H9 (cell line): ENCODE data around the gene NR4A2. TPM values are rescaled to one million over a fixed set of nuclear protein-coding genes. Genes with fewer than 3 reads are reported as not detected.

Source experiments
- DNase-seq: peaks from one replicate; pipeline ENCODE4 v3.0.0-alpha.2; 2017
- H2AFZ ChIP-seq: one replicate; pipeline ENCODE4 v1.6.1; 2013; ENCODE audit warnings: mild to moderate bottlenecking, low read length, control low read depth, moderate library complexity
- H2AK5ac ChIP-seq: 2 replicates; pipeline ENCODE4 v1.6.1; 2013; ENCODE audit warnings: low read length, control low read depth, mixed read lengths; ENCODE audit not compliant: insufficient read length
- H2BK120ac ChIP-seq: one replicate; pipeline ENCODE4 v1.6.1; 2013; ENCODE audit warnings: low read depth, mild to moderate bottlenecking, low read length, control low read depth, inconsistent platforms; ENCODE audit not compliant: poor library complexity, severe bottlenecking
- H2BK12ac ChIP-seq: 2 replicates; pipeline ENCODE4 v1.6.1; 2013; ENCODE audit warnings: low read length, control low read depth, mixed read lengths, low read depth; ENCODE audit not compliant: insufficient read length
- H2BK15ac ChIP-seq: 2 replicates; pipeline ENCODE4 v1.6.1; 2013; ENCODE audit warnings: low read depth, low read length, control low read depth
- H2BK20ac ChIP-seq: one replicate; pipeline ENCODE4 v1.6.1; 2013; ENCODE audit warnings: low read depth, mild to moderate bottlenecking, low read length, control low read depth, inconsistent platforms; ENCODE audit not compliant: poor library complexity, severe bottlenecking
- H2BK5ac ChIP-seq: 2 replicates; pipeline ENCODE4 v1.6.1; 2013; ENCODE audit warnings: low read length, control low read depth, mixed read lengths; ENCODE audit not compliant: insufficient read length
- H3K14ac ChIP-seq: 2 replicates; pipeline ENCODE4 v1.6.1; 2013; ENCODE audit warnings: low read length, control low read depth; ENCODE audit not compliant: insufficient read depth
- H3K18ac ChIP-seq: 2 replicates; pipeline ENCODE4 v1.6.1; 2013; ENCODE audit warnings: low read depth, mild to moderate bottlenecking, mixed read lengths, low read length, control low read depth; ENCODE audit not compliant: insufficient read length
- H3K23ac ChIP-seq: 2 replicates; pipeline ENCODE4 v1.6.1; 2013; ENCODE audit warnings: low read length, control low read depth, mixed read lengths, low read depth; ENCODE audit not compliant: insufficient read length
- H3K23me2 ChIP-seq: 2 replicates; pipeline ENCODE4 v1.6.1; 2013; ENCODE audit warnings: low read depth, mild to moderate bottlenecking, mixed read lengths, low read length, control low read depth; ENCODE audit not compliant: insufficient read length, poor library complexity, severe bottlenecking
- H3K27ac ChIP-seq: 2 replicates; pipeline ENCODE4 v1.5.1; 2013; ENCODE audit warnings: low read length, control low read depth, mixed read lengths, low read depth; ENCODE audit not compliant: insufficient read length
- H3K27me3 ChIP-seq: 2 replicates; pipeline ENCODE4 v1.6.1; 2013; ENCODE audit warnings: low read length, control low read depth, inconsistent platforms; ENCODE audit not compliant: insufficient read depth
- H3K4ac ChIP-seq: 2 replicates; pipeline ENCODE4 v1.6.1; 2013; ENCODE audit warnings: low read depth, mild to moderate bottlenecking, control low read depth, inconsistent platforms, low read length, moderate library complexity
- H3K4me1 ChIP-seq: 2 replicates; pipeline ENCODE4 v1.6.1; 2013; ENCODE audit warnings: low read length, control low read depth, inconsistent platforms; ENCODE audit not compliant: insufficient read depth
- H3K4me2 ChIP-seq: 2 replicates; pipeline ENCODE4 v1.6.1; 2013; ENCODE audit warnings: low read length, control low read depth, mixed read lengths; ENCODE audit not compliant: insufficient read length, insufficient read depth
- H3K56ac ChIP-seq: 2 replicates; pipeline ENCODE4 v1.6.1; 2013; ENCODE audit warnings: low read depth, mild to moderate bottlenecking, mixed read lengths, low read length, control low read depth; ENCODE audit not compliant: insufficient read length
- H3K79me1 ChIP-seq: 2 replicates; pipeline ENCODE4 v1.6.1; 2013; ENCODE audit warnings: low read depth, mild to moderate bottlenecking, moderate library complexity, low read length, control low read depth, inconsistent platforms; ENCODE audit not compliant: insufficient read depth, poor library complexity, severe bottlenecking
- H3K79me2 ChIP-seq: 2 replicates; pipeline ENCODE4 v1.6.1; 2013; ENCODE audit warnings: low read length, control low read depth, inconsistent platforms; ENCODE audit not compliant: insufficient read depth
- H3K9ac ChIP-seq: 2 replicates; pipeline ENCODE4 v1.6.1; 2013; ENCODE audit warnings: low read length, control low read depth, mixed read lengths; ENCODE audit not compliant: insufficient read length; ENCODE audit errors: extremely low read depth
- H3K9me3 ChIP-seq: one replicate; pipeline ENCODE4 v1.6.1; 2013; ENCODE audit warnings: low read depth, low read length, inconsistent platforms; ENCODE audit not compliant: control insufficient read depth
- H3T11ph ChIP-seq: one replicate; pipeline ENCODE4 v1.6.1; 2013; ENCODE audit warnings: mild to moderate bottlenecking, low read length, control low read depth, inconsistent platforms
- H4K20me1 ChIP-seq: one replicate; pipeline ENCODE4 v1.6.1; 2013; ENCODE audit not compliant: control insufficient read depth, insufficient read length, insufficient read depth
- H4K5ac ChIP-seq: 2 replicates; pipeline ENCODE4 v1.6.1; 2013; ENCODE audit warnings: low read depth, mild to moderate bottlenecking, mixed read lengths, low read length, control low read depth; ENCODE audit not compliant: insufficient read length
- H4K8ac ChIP-seq: replicated peaks from 2 replicates; pipeline ENCODE4 v1.6.1; 2013; ENCODE audit warnings: low read length, control low read depth, mixed read lengths, low read depth; ENCODE audit not compliant: insufficient read length
- H4K91ac ChIP-seq: 2 replicates; pipeline ENCODE4 v1.6.1; 2013; ENCODE audit warnings: low read depth, mild to moderate bottlenecking, moderate library complexity, mixed read lengths, low read length, control low read depth; ENCODE audit not compliant: insufficient read length
- H3K27ac Mint-ChIP-seq, 3 experiments: 2 replicates in 2 of 3; 3 replicates in 1 of 3; pipeline ENCODE4 v1.8.0; 2020 to 2021; ENCODE audit warnings: mixed read lengths in 3 of 3, mild to moderate bottlenecking in 1 of 3, moderate library complexity in 1 of 3
- H3K27me3 Mint-ChIP-seq: 2 replicates; pipeline ENCODE4 v1.8.0; 2021; ENCODE audit warnings: low read depth, mild to moderate bottlenecking, moderate library complexity, mixed read lengths
- H3K36me3 Mint-ChIP-seq, 3 experiments: 2 replicates in 2 of 3; 3 replicates in 1 of 3; pipeline ENCODE4 v1.8.0; 2020 to 2021; ENCODE audit warnings: low read depth in 3 of 3, mixed read lengths in 3 of 3; ENCODE audit not compliant: insufficient read depth in 1 of 3
- H3K4me1 Mint-ChIP-seq, 2 experiments: 2 replicates each; pipeline ENCODE4 v1.8.0; 2020; ENCODE audit warnings: mixed read lengths in 2 of 2
- H3K4me3 Mint-ChIP-seq, 2 experiments: 2 replicates in 1 of 2; 3 replicates in 1 of 2; pipeline ENCODE4 v1.8.0; 2020 to 2021; ENCODE audit warnings: mild to moderate bottlenecking in 2 of 2, mixed read lengths in 2 of 2, moderate library complexity in 1 of 2
- H3K9me3 Mint-ChIP-seq, 2 experiments: 2 replicates in 1 of 2; 3 replicates in 1 of 2; pipeline ENCODE4 v1.8.0; 2020; ENCODE audit warnings: mild to moderate bottlenecking in 2 of 2, mixed read lengths in 2 of 2, moderate library complexity in 1 of 2
- total RNA-seq: library from RNA; stranded (reverse); gene quantifications from 2 replicates; pipeline ENCODE4 v1.2.1, GENCODE V29; 2021
- TF ChIP-seq, protein P1 (sequence below): fragments of 200-600 bp; sonication (generic); conservative IDR thresholded peaks from 3 replicates; pipeline ENCODE4 v1.8.0; 2021; ENCODE audit warnings: antibody characterized with exemption, mild to moderate bottlenecking

Gene NR4A2
- total RNA-seq, 1 experiment from 2014 or later, result 2.0 TPM

DNA sequence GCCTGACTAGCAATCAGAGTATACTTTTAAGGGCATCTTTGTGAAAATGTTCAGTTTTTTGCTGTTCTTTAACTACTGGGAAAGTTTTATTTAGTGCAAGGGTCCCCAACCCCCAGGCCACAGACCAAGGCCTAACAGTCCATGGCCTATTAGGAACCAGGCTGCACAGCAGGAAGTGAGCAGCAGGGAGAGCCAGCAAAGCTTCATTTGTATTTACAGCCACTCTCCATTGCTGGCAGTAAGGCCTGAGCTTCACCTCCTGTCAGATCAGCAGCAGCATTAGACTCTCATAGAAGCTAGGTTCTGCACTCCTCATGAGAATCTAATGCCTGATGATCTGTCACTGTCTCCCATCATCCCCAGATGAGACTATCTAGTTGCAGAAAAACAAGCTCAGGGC lies 17.1 kb upstream of the NR4A2 start:
- H4K20me1 ChIP-seq, result no peaks in the 10 kb centered on the region
- H3K4me2 ChIP-seq, result no peak overlapping the region
- H3K9me3 Mint-ChIP-seq, result peaks cover 2 to 9% of the 10 kb centered on the region in 2 experiments; a peak in 3 of 5 replicates
- no peak overlapping the region for H3K27ac ChIP-seq
- H2BK120ac ChIP-seq, result no peak overlapping the region
- no peaks in the 10 kb centered on the region for H3K79me2 ChIP-seq
- H3K27ac Mint-ChIP-seq, result no peak overlapping the region
- no peak overlapping the region for H4K5ac ChIP-seq
- no peak overlapping the region for H3K9ac ChIP-seq
- H3K4me3 Mint-ChIP-seq, result no peak overlapping the region
- no peak overlapping the region for H4K8ac ChIP-seq
- no peaks in the 10 kb centered on the region for H3K27me3 ChIP-seq
- peaks cover 0 to 5% (median 2%) of the 10 kb centered on the region in 3 experiments; a peak in 1 of 7 replicates for H3K36me3 Mint-ChIP-seq
- H3K79me1 ChIP-seq, result no peaks in the 10 kb centered on the region
- H2BK15ac ChIP-seq, result no peak overlapping the region
- H3K4me1 Mint-ChIP-seq, result peaks cover 14 to 18% of the 10 kb centered on the region in 2 experiments; a peak in 3 of 4 replicates
- no peak overlapping the region for H3K18ac ChIP-seq
- no peak overlapping the region for H2BK20ac ChIP-seq
- no peak overlapping the region for H2AFZ ChIP-seq
- no peak overlapping the region for H2BK5ac ChIP-seq
- no peak for DNase-seq
- no peak overlapping the region for H3T11ph ChIP-seq
- H3K14ac ChIP-seq, result no peak overlapping the region
- H3K23ac ChIP-seq, result no peak overlapping the region
- no peaks in the 10 kb centered on the region for H3K23me2 ChIP-seq
- H2AK5ac ChIP-seq, result no peak overlapping the region
- H3K56ac ChIP-seq, result no peak overlapping the region
- H3K4ac ChIP-seq, result no peak overlapping the region
- no peaks in the 10 kb centered on the region; the same call in 1 of the 2 replicates for H3K27me3 Mint-ChIP-seq
- H3K9me3 ChIP-seq, result no peaks in the 10 kb centered on the region
- TF ChIP-seq, protein P1, sequence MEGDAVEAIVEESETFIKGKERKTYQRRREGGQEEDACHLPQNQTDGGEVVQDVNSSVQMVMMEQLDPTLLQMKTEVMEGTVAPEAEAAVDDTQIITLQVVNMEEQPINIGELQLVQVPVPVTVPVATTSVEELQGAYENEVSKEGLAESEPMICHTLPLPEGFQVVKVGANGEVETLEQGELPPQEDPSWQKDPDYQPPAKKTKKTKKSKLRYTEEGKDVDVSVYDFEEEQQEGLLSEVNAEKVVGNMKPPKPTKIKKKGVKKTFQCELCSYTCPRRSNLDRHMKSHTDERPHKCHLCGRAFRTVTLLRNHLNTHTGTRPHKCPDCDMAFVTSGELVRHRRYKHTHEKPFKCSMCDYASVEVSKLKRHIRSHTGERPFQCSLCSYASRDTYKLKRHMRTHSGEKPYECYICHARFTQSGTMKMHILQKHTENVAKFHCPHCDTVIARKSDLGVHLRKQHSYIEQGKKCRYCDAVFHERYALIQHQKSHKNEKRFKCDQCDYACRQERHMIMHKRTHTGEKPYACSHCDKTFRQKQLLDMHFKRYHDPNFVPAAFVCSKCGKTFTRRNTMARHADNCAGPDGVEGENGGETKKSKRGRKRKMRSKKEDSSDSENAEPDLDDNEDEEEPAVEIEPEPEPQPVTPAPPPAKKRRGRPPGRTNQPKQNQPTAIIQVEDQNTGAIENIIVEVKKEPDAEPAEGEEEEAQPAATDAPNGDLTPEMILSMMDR, result no peak
- no peak overlapping the region for H4K91ac ChIP-seq
- no peaks in the 10 kb centered on the region for H3K4me1 ChIP-seq
- H2BK12ac ChIP-seq, result no peak overlapping the region
